ENCODE data around the gene CDKAL1. TPM values are rescaled to one million over a fixed set of nuclear protein-coding genes. Genes with fewer than 3 reads are reported as not detected.
A peak's percentile ranks its signal among the peaks of the same experiment; 100 is the strongest.

Gene CDKAL1
- total RNA-seq, 1 donor from 2014 or later = 39.6 TPM

GRCh38 chr6:20708367-20709124 is 174.3 kb downstream of the CDKAL1 start:
- Histone ChIP-seq H3K9ac (no peak overlapping the region), H3K4me1 (peaks cover 49% of the 10 kb centered on the region), H3K4me3 (no peak overlapping the region), H3F3A (ENCODE audit: low read depth) (no peaks in the 10 kb centered on the region), H2AFZ (replicated peaks) (no peak overlapping the region), H3K27ac (no peak overlapping the region), H3K27me3 (no peaks in the 10 kb centered on the region), H3K79me2 (ENCODE audit: low read depth) (peaks cover 24% of the 10 kb centered on the region), H4K20me1 (ENCODE audit: low read depth) (no peaks in the 10 kb centered on the region), H3K4me2 (no peak overlapping the region), H3K9me3 (ENCODE audit: low read depth) (no peaks in the 10 kb centered on the region), H3K36me3 (no peaks in the 10 kb centered on the region)
- no peaks in the 10 kb centered on the region for H3K36me3 Mint-ChIP-seq
- TF ChIP-seq EZH2 (IDR thresholded peaks at IDR 0.05) (no peak), CTCF (IDR thresholded peaks at IDR 0.05) (no peak), EZH2phosphoT487 (IDR thresholded peaks at IDR 0.05) (no peak)
- no peak overlapping the region for H3K27ac Mint-ChIP-seq
- H3K27me3 Mint-ChIP-seq (ENCODE audit: insufficient read depth, low read depth) = no peaks in the 10 kb centered on the region
- no peak overlapping the region for H3K4me3 Mint-ChIP-seq
- peaks cover 13% of the 10 kb centered on the region for H3K4me1 Mint-ChIP-seq
- peak; percentile 40 for DNase-seq (ENCODE audit: low spot score)
- H3K9me3 Mint-ChIP-seq = no peaks in the 10 kb centered on the region

GRCh38 chr6:20709451-20709850 is 175.2 kb downstream of the CDKAL1 start:
- peak overlapping the region; percentile 26 for H3K27ac ChIP-seq
- no peak overlapping the region for H3K27ac Mint-ChIP-seq
- no peaks in the 10 kb centered on the region for H3K27me3 Mint-ChIP-seq (ENCODE audit: insufficient read depth, low read depth)

GRCh38 chr6:20710341-20710740 is 176.1 kb downstream of the CDKAL1 start:
- Histone ChIP-seq H3K9ac (no peak overlapping the region), H3K4me3 (no peak overlapping the region), H3K27ac (no peak overlapping the region), H3K79me2 (ENCODE audit: low read depth) (peaks cover 14% of the 10 kb centered on the region), H3K27me3 (no peaks in the 10 kb centered on the region), H3K4me2 (no peak overlapping the region), H3K4me1 (peaks cover 34% of the 10 kb centered on the region), H3K36me3 (no peaks in the 10 kb centered on the region), H3K9me3 (ENCODE audit: low read depth) (no peaks in the 10 kb centered on the region), H4K20me1 (ENCODE audit: low read depth) (no peaks in the 10 kb centered on the region), H3F3A (ENCODE audit: low read depth) (no peaks in the 10 kb centered on the region), H2AFZ (replicated peaks) (no peak overlapping the region)
- H3K4me1 Mint-ChIP-seq = peaks cover 7% of the 10 kb centered on the region
- no peak overlapping the region for H3K4me3 Mint-ChIP-seq
- no peak overlapping the region for H3K27ac Mint-ChIP-seq
- DNase-seq (ENCODE audit: low spot score) = no peak
- no peaks in the 10 kb centered on the region for H3K9me3 Mint-ChIP-seq
- no peaks in the 10 kb centered on the region for H3K27me3 Mint-ChIP-seq (ENCODE audit: insufficient read depth, low read depth)
- no peak for TF ChIP-seq EZH2 (IDR thresholded peaks at IDR 0.05)
- TF ChIP-seq EZH2phosphoT487 (IDR thresholded peaks at IDR 0.05) = no peak
- TF ChIP-seq CTCF (IDR thresholded peaks at IDR 0.05) = no peak
- H3K36me3 Mint-ChIP-seq = no peaks in the 10 kb centered on the region

More at GRCh38 chr6:20709451-20709850, 175.2 kb downstream of the CDKAL1 start:
- H3K36me3 Mint-ChIP-seq = no peaks in the 10 kb centered on the region
- no peak overlapping the region for H3K9ac ChIP-seq
- H2AFZ ChIP-seq (replicated peaks) = no peak overlapping the region
- H3K4me2 ChIP-seq = peak overlapping the region; percentile 48
- peak; percentile 13 for DNase-seq (ENCODE audit: low spot score)
- H4K20me1 ChIP-seq (ENCODE audit: low read depth) = no peaks in the 10 kb centered on the region
- no peaks in the 10 kb centered on the region for H3K27me3 ChIP-seq
- no peaks in the 10 kb centered on the region for H3K9me3 ChIP-seq (ENCODE audit: low read depth)
- H3K4me3 Mint-ChIP-seq = no peak overlapping the region
- no peaks in the 10 kb centered on the region for H3K9me3 Mint-ChIP-seq
- no peaks in the 10 kb centered on the region for H3K36me3 ChIP-seq
- H3F3A ChIP-seq (ENCODE audit: low read depth) = no peaks in the 10 kb centered on the region
- H3K4me1 Mint-ChIP-seq = peaks cover 7% of the 10 kb centered on the region
- no peak overlapping the region for H3K4me3 ChIP-seq
- peaks cover 40% of the 10 kb centered on the region for H3K4me1 ChIP-seq
- peaks cover 21% of the 10 kb centered on the region for H3K79me2 ChIP-seq (ENCODE audit: low read depth)
- no peak for TF ChIP-seq EZH2 (IDR thresholded peaks at IDR 0.05)
- TF ChIP-seq CTCF (IDR thresholded peaks at IDR 0.05) = no peak
- TF ChIP-seq EZH2phosphoT487 (IDR thresholded peaks at IDR 0.05) = no peak

All from neural progenitor cell (in vitro differentiated cells).